ENCODE data around the gene LRRC4C. TPM values are rescaled to one million over a fixed set of nuclear protein-coding genes. Genes with fewer than 3 reads are reported as not detected.

LRRC4C gene
- total RNA-seq, 1 experiment from 2014 or later = not detected

DNA sequence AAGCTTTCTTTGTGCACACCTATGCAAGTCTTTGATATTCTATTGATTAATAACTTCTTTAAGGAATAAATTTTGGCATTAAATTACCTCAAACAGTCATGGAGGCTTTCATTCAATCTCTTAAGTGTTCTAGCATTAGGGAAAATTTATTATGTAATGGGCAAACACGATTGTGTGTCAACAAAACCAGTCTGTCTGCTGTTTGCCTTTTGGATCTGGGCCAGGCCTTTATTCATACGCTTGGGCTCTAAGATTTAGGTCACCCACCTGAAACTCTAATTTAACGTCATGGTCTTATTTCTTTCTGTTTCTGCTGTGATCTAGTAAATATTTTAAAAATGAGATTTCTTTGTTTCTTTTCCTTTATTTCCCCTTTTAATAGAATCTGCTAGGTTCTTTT is 1270.6 kb downstream of the LRRC4C start:
- Histone ChIP-seq H3K9me2 (replicated peaks; ENCODE audit: low read length) (no peaks in the 10 kb centered on the region), H3K4me3 (ENCODE audit: low read length) (no peak overlapping the region), H3K9me3 (ENCODE audit: low read length) (no peaks in the 10 kb centered on the region), H3K79me2 (ENCODE audit: low read length) (no peaks in the 10 kb centered on the region), H3K9ac (ENCODE audit: low read length) (no peak overlapping the region), H3K27me3 (ENCODE audit: low read length) (no peaks in the 10 kb centered on the region), H3K27ac (ENCODE audit: low read length) (no peak overlapping the region), H2AFZ (ENCODE audit: low read length) (no peak overlapping the region), H3K36me3 (ENCODE audit: low read depth, low read length) (no peaks in the 10 kb centered on the region), H4K20me1 (ENCODE audit: low read length) (no peaks in the 10 kb centered on the region), H3F3A (ENCODE audit: low read length, unreplicated experiment) (no peaks in the 10 kb centered on the region), H3K4me2 (ENCODE audit: low read length) (no peak overlapping the region), H3K4me1 (ENCODE audit: insufficient read depth, low read length) (no peaks in the 10 kb centered on the region)
- intact Hi-C loops (cut with micrococcal nuclease) = no loop called here
- CTCF ChIA-PET = no interaction called here
- TF ChIP-seq EZH2 (IDR thresholded peaks at IDR 0.05; ENCODE audit: low read length, unreplicated experiment) (no peak), EZH2phosphoT487 (IDR thresholded peaks at IDR 0.05; ENCODE audit: borderline replicate concordance, low read length) (no peak), CTCF (conservative IDR thresholded peaks at IDR 0.05; ENCODE audit: low read depth, low read length) (no peak)
- POLR2A ChIA-PET (ENCODE audit: unreplicated experiment) = no interaction called here
- DNase-seq = no peak
- BruUV-seq (replicated peaks) = no TSS peak
- ATAC-seq = no peak

DNA sequence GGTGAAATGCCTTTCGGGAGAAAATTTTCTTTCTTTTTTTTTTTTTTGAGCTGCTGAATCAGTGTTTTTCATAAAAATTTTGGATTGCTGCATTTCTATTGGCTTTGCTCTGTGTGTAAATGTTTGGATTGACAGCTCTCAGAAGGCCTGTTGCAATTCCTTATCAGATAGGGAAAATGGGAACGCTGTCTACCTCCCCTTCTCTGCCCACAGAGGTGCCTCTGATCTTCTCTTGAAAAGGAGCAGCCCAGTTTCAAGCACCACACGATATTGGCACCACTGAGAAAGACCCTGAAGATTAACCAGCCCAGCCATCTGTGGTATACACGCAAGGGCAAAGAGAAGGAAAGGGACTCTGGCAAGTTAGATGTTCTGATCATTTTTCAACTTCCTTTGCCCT is 1272.2 kb downstream of the LRRC4C start:
- POLR2A ChIA-PET (ENCODE audit: unreplicated experiment) = no interaction called here

More for the DNA sequence above, 1272.2 kb downstream of the LRRC4C start:
- H3K9ac ChIP-seq (ENCODE audit: low read length) = no peak overlapping the region
- no peak overlapping the region for H2AFZ ChIP-seq (ENCODE audit: low read length)
- ATAC-seq (no peak), DNase-seq (no peak)
- H3K4me1 ChIP-seq (ENCODE audit: insufficient read depth, low read length) = no peaks in the 10 kb centered on the region
- CTCF ChIA-PET = no interaction called here
- H3K4me3 ChIP-seq (ENCODE audit: low read length) = no peak overlapping the region
- no peaks in the 10 kb centered on the region for H3F3A ChIP-seq (ENCODE audit: low read length, unreplicated experiment)
- no peaks in the 10 kb centered on the region for H3K27me3 ChIP-seq (ENCODE audit: low read length)
- TF ChIP-seq EZH2 (IDR thresholded peaks at IDR 0.05; ENCODE audit: low read length, unreplicated experiment) = no peak
- no peak for TF ChIP-seq CTCF (conservative IDR thresholded peaks at IDR 0.05; ENCODE audit: low read depth, low read length)
- BruUV-seq (replicated peaks) = no TSS peak
- H3K79me2 ChIP-seq (ENCODE audit: low read length) = no peaks in the 10 kb centered on the region
- H3K27ac ChIP-seq (ENCODE audit: low read length) = no peak overlapping the region
- no peaks in the 10 kb centered on the region for H4K20me1 ChIP-seq (ENCODE audit: low read length)
- no peaks in the 10 kb centered on the region for H3K9me3 ChIP-seq (ENCODE audit: low read length)
- H3K9me2 ChIP-seq (replicated peaks; ENCODE audit: low read length) = no peaks in the 10 kb centered on the region
- intact Hi-C loops (cut with micrococcal nuclease) = no loop called here
- no peak overlapping the region for H3K4me2 ChIP-seq (ENCODE audit: low read length)
- H3K36me3 ChIP-seq (ENCODE audit: low read depth, low read length) = no peaks in the 10 kb centered on the region
